HG03060 (cell line): Measurements from ENCODE around the gene TMEM273.

Experiments
- ATAC-seq: cut with Tn5 transposase; IDR thresholded peaks from one replicate; pipeline ENCODE4 v1.9.1; 2021; ENCODE audit warnings: low read depth, moderate number of reproducible peaks; ENCODE audit not compliant: unreplicated experiment

The TMEM273 gene

DNA sequence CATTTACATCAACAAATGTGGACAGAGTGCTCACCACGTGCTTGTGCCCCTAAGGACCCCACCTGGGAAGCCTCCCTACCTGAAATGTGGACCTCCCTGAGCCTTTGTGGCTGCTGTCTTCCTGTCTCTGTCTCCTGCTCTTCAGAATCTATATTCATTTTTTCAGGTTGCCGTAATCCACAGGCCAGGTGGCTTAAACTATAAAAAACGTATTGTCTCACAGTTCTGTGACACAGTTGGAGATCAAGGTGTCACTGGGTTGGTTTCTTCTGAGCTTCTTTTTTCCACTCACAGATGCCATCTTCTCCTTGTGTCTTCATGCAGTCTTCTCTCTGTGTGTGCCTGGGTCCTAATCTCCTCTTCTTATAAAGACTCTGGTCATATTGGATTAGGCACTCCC, 67.3 kb downstream of the TMEM273 start:
- ATAC-seq: no peak

DNA sequence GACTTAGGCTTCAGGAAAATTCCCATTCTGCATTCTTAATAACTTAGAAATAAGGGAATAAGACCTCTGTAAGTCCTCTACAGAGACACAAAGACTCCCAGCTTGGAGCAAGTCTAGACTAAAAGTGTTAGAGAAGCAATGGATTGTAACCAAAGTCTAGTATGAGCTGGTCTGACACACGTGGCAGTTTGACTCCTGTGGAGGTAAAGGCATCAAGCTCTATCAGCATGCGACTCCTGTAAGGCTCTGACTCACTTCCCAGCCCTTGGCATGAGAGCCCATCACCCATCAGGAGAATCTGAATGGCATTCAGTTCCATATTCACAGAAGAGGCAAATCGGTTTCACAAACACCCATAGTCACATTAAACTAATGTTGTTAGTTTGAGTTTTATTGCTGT, 68.4 kb downstream of the TMEM273 start:
- no peak for ATAC-seq

DNA sequence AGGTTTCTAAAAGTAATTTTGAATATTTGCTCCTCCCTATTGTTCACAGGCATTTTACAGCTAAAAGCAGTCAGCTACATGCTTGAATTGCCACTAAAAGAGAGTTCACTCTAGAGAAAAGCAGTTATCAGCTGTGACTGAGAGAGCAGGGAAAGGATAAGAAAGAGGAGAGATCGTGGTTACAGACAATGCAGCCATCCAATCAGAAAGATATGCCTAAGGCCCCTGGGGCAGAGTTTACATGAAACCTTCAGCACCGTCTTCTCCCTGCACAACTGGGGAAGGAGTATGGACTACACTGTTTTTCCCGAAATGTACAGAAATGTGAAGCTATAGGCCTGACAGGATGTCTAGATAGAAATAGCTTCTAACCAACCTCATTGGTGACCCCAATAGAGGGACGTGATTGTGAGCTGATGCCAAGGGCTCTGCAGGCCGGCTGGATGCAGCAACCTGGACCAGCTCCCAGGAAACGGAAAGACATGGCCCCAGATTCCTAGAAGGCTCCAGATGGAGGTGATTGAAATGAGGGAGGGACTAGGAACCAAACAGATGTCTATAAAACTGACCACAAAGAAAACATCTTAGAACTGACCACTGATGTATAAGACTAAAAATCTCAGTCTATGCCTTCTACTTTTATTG, 69.6 kb downstream of the TMEM273 start:
- ATAC-seq: no peak

DNA sequence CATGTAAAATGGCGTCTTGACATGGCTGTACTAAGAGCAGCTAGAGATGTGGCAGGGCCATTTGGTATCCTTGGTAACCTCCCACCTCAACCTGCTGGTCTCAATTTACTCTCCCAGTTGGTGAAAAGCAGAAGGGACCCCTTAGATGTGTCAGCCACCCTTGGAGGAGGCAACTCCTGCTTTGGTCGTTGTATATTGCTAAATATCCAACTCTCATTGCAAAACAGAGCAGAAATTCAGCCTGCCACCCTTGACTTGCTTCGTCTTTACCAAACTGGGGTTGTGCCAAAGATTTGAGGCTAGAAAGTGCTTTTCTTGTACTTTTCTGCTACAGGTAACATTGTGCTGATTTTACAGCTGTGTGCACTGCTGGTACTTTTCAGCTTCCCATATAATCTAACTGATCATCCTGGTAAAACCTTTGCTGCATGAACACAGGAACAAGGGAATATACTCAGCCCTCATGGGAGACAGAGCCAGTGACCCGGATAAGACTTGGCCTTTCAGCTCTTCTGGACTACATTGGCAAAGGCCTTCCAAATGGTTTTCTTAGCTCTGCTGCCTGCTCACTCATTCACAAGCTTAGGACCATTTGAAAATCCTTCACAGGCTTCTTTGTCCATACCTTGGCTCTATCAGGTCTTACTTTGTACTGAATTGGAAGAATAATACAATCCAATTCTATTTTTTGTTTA, 70.7 kb downstream of the TMEM273 start:
- ATAC-seq: no peak

DNA sequence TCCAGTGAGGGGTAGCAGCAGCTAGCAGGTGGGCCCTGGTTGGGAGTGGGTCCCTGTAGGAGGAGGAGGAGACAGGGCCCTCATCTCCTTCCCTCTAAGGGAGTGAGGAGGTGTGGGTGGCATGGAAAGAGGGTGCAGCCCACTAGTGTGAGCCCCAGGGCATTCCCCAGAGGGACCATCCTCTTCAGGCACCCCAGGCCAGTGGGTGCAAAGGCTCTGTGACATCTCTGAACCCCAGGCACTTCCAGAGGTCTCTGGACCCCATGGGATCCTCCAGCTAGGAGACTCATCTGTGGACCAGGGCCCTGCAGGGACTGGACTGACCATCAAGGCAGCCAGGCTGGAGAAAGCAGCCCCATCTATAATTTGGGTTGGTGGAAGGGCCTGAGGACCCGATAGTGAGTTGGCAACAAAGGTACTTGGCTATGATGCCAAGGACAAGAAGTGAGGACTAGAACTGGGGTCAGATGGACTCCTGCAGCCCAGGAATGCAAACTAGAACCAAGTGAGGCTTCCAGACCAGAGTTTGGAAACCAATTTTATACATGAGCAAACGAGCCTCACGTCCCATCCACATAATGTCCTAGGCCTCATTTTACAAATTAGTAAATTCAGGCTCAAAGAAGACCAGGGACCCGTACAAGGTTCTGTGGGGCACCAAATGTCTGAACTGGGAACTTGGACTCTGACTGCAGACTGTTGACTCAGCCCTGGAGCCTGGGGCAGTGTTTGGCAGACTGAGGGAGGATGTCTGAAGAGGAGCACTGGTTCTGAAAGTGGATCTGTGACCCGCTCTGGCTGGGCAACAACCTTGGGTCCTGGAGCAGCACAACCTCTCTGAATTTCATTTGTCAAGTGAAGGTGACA, 71.4 kb downstream of the TMEM273 start:
- ATAC-seq: no peak

DNA sequence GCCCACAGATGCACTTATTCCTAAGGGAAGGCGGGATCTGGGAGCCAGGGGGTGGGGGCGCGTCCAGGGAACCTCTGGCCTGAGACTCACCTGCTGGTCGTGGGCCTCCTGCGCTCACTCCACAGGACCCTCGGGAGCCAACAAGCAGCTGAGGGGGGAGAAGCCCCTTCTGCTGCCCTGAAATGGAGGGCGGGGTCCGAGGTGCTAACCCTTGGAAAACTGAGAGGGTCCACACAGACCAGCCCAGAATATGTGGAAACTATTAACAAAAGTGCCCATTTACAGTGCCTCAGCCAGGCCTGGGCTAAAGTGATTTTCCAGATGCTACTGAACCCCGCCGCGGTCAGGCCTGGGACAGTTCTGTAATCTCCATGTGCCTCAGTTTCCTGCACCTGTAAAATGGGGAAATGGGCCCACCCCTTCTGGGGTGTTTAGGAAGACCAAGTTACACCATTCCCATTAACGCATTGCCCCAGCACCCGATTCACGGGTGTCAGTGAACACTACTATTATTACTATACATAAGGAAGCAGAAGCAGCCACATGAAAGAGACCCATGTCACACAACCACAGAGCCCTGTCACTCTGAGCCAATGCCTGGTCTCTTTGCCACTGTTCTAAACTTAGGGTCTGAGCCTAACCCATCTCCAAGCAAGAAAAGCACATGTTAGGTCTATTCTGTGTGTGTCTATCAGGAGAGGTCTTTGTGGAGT, 72.2 kb downstream of the TMEM273 start:
- ATAC-seq: no peak

DNA sequence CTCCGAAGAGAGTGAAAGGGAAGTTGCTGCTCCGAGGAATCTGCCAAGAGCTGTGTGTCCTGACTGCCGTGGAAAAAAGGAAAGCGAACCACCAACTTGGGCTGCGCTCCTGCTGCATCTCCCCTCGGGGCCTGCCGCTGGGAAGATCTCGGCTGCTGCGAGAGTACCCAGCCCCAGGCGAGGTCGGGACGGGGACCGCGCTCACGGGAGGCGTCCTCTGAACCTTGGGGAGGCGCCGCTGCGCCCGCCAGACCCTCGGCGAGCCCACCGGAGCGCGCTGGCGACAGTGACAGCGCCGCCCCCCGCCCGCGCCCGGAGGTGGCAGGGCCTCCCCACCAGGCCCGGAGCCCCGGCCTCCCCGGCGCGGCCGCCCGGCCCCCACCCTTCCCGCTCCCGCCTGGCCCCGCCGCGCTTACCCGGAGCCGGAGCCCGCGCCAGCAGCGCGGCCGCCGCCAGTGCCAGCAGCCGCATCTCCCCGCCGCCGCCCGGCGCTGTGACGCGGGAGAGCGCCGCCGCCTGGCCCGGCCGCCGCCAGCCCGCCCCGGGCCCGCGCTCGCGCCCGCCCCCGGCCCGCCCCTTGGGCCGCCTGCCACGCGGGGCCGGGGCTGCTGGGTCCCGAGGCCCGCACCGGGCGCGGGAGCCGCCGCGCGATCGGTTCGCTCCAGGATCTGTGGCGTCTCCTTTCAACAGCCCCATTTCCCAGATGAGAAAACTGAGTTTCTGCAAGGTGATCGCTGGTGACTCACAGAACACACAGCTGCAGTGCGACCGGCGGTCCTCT, 73.0 kb downstream of the TMEM273 start, which contains the start of gene VSTM4:
VSTM4 (minus strand) TSS at position 508 of the 781 bp plus-strand sequence; CDS start at position 471, 37 bp downstream.
- ATAC-seq: no peak

DNA sequence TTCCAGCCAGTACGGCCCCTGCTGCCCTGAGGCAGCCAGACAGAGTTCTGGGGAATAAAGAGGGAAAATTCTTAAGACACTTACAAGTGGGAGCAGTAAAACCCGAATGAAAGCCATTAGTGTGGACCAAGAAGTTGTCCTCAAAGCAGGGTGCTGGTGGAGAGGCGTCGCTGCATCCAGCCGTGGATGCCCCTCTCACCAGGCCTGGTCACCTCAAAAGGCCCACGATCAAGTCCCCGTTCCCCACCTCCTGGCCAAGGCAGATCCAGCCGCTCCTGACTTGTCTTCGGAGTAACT, 73.5 kb downstream of the TMEM273 start:
- ATAC-seq: no peak

DNA sequence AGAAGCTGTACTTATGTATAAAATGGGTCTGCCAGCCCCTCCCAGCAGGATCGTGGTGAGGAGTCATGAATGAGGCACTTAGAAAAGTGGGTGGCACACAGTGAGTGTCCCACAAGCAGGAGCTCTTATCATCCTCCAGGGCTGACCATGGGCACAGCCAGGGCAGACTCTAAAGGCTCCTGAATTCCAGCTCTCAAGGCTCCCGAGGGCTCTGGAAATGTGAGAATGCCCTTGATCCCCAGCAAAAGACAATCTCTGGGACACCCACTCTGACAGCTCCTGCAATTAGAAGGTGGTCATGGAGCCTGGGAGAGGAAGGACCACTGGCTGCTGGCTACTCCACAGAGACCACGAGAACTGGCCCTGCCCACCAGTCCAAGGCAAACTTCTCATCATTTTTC, 74.5 kb downstream of the TMEM273 start:
- ATAC-seq: no peak

DNA sequence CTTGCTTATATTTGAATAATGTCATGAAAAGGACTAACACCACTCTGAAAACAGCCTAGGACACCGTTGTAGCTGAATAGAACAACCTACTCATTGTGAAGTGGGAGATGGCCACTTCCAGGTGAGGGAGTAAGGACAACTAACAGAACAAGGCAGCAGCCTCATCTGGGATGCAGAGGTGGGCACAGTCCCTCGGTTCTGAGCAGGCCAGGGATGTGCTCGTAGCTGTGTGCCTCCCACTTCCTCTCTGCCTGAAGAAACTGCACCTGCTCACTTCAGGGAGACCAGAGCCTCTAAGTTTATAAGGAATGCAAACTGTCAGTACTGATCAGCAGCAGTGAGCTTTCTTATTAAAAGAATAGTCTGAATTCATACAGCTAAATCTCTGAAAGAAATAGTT, 75.3 kb downstream of the TMEM273 start:
- ATAC-seq: no peak

DNA sequence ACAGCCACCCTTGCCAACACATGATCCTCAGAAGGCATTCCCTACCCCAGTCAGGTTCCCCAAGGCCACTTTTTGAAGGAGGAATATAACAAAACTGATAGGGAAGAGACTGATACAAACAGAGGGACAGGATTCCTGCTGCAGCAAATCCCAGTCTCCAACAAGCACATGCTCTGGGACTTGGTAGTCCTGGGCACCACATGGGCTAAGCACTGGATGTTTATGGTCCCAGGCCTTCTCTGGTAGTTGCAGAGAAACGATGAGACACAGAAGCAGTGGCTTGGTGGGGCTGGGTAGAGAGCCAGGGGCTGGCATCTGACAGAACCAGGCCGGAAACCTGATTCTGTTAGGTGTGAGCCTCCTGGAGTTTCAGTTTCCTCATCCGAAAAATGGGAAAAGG, 76.1 kb downstream of the TMEM273 start:
- ATAC-seq: no peak

DNA sequence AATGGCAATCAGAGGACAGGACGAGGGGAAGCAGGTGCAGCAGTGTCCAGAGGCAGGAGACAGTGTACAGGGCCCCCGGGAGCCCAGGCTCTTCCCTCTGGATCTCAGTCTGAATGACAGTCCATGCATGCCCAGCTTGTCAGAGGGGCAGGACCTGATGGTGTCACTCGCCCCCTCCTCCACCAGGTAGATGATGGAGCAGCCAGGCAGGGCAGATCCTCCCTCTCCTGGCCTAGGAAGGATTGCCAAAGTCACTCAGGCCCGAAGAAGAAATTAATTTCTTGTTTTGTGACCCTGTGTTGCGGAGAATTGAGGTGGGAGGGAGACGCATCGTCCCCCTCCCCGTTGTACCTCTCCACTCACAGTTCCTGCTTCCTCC, 76.9 kb downstream of the TMEM273 start:
- ATAC-seq: no peak

DNA sequence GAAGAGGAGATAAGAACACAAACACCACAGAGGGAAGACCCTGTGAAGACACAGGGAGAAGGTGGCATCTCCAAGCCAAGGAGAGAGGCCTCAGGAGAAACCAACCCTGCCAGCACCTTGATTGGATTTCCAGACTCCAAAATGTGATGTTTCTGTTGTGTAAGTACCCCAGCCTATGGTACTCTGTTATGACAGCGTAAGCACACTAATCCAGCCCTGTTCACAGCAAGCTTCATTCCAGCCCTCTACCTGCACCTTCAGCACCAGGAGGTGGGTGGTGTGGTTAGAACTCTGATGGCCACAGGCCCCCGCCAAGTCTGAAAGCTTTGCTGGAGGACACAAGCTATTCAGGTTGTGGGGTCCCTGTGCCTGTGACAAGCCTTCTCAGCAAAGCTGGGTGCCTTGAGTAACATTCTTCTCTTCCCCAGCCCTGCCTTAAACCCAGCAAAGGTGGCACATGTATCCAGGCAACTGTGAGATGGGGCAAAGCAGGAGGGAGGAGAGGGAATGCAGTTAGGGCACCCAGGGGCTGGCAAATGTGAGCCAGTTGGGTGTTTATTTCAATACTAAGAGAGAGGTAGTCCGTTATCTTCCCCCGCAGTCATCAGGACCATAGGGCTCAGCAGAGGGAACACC, 77.4 kb downstream of the TMEM273 start:
- no peak for ATAC-seq

DNA sequence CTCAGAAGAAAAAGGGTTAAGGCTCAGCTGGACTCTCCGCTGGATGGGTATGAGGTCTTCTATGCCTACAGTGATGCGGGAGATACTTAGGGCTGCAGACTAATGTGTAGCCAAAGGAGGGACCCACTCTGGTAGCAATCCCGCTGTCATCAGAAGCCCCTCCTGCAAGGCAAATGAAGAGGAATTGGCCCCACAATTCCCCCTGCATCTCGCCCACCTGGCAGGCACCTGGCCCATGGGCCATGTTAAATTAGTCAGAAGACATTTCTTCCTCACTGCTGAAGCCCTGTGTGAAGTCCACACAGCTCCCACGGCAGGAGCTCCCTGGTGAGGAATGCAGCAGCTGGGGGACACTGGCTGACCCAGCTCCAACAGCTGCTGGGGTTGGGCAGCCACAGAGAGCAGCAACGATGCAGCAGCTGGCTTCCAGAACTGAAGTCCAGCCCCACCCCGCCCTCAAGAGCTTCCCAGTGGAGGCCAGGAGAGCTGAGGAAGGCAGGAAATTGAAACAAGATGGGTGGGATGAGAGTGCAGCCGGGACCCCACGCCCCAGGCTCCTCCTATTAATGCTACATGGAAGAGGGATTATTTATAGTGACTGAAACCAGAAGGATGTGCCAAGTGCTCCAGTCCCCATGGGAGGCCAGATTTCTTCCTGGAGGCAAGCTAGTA, 78.4 kb downstream of the TMEM273 start:
- ATAC-seq: no peak

DNA sequence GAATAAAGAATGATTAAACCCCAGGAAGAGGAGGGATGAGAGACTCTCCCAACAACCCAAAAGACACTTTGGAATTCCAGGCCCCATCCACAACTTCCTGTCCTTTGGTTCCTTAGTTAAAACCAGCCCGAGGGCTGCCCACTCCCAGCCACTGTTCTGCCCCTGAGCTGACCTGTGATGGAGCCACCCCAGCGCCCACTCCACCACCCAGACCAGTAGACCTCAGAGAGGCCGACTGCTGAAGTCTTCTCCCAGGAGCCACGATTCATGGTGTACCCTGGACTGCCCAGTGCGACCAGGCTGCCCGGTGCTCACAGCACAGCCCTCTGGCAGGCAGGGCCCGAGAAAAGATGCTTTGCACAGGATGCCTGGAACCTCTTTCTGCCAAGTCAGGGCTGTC, 79.5 kb downstream of the TMEM273 start:
- ATAC-seq: no peak

DNA sequence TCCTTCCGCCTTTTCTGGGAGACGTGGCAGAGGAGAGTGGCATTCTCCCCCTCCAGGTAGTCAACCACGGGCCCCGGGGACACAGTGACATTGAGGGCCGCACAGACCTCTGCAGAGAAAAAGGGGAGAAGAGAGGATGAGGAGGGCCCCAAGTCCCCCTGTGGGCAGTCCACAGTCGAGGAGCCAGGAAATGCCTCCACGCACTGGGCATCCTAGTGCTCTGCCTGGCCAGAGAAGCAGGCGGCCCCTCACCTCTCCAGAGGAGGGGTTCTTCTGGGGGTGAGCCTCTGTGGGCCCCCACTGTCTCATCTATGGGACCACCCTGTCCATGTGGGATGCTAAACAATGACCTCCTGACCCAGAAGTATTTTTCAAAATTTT, 80.3 kb downstream of the TMEM273 start:
- ATAC-seq: no peak

DNA sequence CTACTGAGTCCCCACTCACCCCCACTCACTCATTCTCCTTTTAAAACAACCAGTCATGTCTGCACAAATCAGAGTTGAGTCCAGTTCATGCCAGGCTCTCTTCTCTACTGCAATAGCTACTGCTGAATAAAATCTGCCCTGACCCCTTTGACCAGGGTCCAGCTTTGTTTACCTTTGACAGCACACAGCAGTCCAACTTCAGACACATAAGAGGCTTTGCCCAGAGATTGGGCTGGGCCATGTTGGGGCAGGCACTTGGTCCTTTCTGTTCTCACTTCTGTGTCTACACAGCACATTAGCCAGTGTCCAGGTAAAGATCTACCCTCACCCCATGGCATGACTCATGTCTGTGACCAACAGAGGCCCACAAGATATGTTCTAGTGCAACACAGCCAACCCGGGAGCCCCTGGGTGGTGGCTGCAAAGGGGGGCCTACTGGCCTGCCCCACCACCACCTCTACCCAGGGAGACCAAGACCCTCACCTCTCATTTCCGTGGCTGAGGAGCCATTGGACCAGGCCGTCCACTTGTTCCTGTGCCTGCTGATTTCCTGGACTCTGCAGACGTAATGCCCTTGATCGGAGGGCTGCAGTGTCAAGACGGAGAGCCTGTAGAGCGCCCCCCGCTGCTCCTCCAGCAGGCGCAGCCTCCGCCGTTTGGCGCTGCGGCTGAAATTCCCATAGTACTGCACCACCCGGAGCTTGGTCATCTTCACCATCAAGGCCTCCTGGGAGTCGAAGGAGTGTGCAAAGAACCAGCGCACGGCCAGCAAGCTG, 80.9 kb downstream of the TMEM273 start:
- ATAC-seq: no peak

DNA sequence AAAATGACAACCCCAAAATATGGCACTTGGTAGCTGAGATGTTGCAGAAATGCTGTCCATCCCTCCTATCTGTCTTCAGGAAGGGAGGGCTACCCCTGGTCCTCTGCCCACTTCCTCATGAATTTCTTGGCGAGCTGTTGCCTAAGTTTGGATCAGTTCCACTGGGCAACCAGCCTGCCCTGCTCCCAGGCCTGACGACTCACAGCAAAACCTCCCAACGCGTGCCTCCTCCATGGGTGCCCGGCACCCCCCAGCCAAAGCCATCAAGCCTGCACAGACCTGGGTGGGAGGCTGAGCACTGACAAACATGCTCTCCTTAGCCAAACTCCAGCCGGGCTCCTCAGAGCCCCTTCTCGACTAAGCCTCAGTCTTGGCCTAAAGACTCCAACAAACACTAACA, 81.7 kb downstream of the TMEM273 start:
- no peak for ATAC-seq

DNA sequence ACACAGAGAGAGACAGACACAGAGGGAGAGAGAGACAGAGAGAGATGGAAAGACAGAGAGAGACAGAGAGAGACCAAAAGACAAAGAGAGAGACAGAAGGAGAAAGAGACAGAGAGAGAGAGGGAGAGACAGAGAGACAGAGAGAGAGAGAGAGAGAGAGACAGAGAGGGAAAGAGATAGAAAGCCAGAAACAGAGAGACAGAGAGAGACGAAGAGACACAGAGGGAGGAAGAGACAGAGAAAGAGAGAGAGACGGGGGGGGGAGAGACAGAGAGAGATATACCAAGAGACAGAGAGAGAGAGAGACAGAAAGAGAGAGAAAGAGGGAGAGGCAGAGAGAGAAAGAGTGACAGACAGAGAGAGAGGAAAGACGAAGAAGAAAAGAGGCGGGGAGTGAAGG, 83.1 kb downstream of the TMEM273 start:
- ATAC-seq: no peak
